ENCODE data around the gene NPHP4. TPM values are rescaled to one million over a fixed set of nuclear protein-coding genes. Genes with fewer than 3 reads are reported as not detected.

NPHP4 gene
- total RNA-seq, 2 donors from 2014 or later = 11.4 to 32.2 TPM

GRCh38 chr1:5858844-5859407 lies 133.3 kb downstream of the NPHP4 start:
- Histone ChIP-seq H3K27ac (no peak overlapping the region), H3K36me3 (no peaks in the 10 kb centered on the region), H3K4me1 (replicated peaks) (no peaks in the 10 kb centered on the region), H3K27me3 (replicated peaks; ENCODE audit: insufficient read depth) (no peaks in the 10 kb centered on the region), H3K4me3 (no peak overlapping the region), H3K9me3 (no peaks in the 10 kb centered on the region)
- TF ChIP-seq CTCF (IDR thresholded peaks at IDR 0.05) (no peak), POLR2A (IDR thresholded peaks at IDR 0.05) (no peak), POLR2AphosphoS5 (IDR thresholded peaks at IDR 0.05) (no peak)
- WGBS = 88% methylated on average over 16 of the region's 25 CpGs
- DNase-seq (ENCODE audit: low spot score) = no peak
- intact Hi-C loops (cut with DNase I) = no loop called here

- Histone ChIP-seq H3K4me1 (replicated peaks) (no peaks in the 10 kb centered on the region), H3K4me3 (no peak overlapping the region), H3K36me3 (no peaks in the 10 kb centered on the region), H3K27me3 (replicated peaks; ENCODE audit: insufficient read depth) (no peaks in the 10 kb centered on the region), H3K9me3 (no peaks in the 10 kb centered on the region), H3K27ac (no peak overlapping the region)
- TF ChIP-seq POLR2A (IDR thresholded peaks at IDR 0.05) (no peak), CTCF (IDR thresholded peaks at IDR 0.05) (no peak), POLR2AphosphoS5 (IDR thresholded peaks at IDR 0.05) (no peak)
- 92% methylated on average over 19 of the region's 19 CpGs for WGBS
- DNase-seq (ENCODE audit: low spot score) = no peak
- intact Hi-C loops (cut with DNase I) = no loop called here
These were observed 134.0 kb downstream of the NPHP4 start for GRCh38 chr1:5858246-5858645.

DNA sequence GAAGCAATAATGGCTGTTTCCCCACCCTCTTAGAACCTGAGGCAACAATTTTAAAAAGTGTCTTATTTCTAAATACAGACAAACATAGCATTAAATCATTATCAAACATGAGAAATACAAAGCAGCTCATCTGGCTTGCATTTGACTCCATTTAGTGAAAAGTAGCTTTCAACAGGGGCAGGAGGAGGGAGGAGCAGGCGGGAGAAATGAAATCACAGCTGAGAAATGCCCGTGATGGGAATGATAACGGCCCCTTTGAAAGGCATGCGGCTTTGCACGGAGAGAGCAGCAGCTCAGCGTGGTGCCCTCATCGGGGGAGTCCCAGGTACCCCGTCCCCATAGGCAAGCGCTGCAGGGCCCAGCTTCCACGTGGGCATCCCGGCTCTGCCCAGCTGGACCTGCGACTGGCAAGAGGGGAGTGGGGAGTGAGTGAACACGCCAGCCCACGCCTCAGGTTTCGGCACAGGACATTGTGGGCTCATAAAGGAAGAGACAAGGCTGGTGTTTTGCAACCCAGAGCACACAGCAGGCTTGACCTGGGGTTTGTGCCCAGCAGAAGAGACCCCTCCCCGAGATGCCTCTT lies 134.6 kb downstream of the NPHP4 start:
- intact Hi-C loops (cut with DNase I) = no loop called here
- Histone ChIP-seq H3K27ac (no peak overlapping the region), H3K4me1 (replicated peaks) (no peaks in the 10 kb centered on the region), H3K4me3 (no peak overlapping the region), H3K36me3 (no peaks in the 10 kb centered on the region), H3K9me3 (no peaks in the 10 kb centered on the region), H3K27me3 (replicated peaks; ENCODE audit: insufficient read depth) (no peaks in the 10 kb centered on the region)
- TF ChIP-seq POLR2A (IDR thresholded peaks at IDR 0.05) (no peak), POLR2AphosphoS5 (IDR thresholded peaks at IDR 0.05) (no peak), CTCF (IDR thresholded peaks at IDR 0.05) (no peak)
- DNase-seq (ENCODE audit: low spot score) = no peak
- WGBS = 31% methylated on average over 13 of the region's 16 CpGs

GRCh38 chr1:5857011-5857410 lies 135.2 kb downstream of the NPHP4 start:
- no peak for TF ChIP-seq CTCF (IDR thresholded peaks at IDR 0.05)
- no peak for TF ChIP-seq POLR2A (IDR thresholded peaks at IDR 0.05)
- no peak for TF ChIP-seq POLR2AphosphoS5 (IDR thresholded peaks at IDR 0.05)
- Histone ChIP-seq H3K4me1 (replicated peaks) (no peaks in the 10 kb centered on the region), H3K9me3 (no peaks in the 10 kb centered on the region), H3K27me3 (replicated peaks; ENCODE audit: insufficient read depth) (no peaks in the 10 kb centered on the region), H3K27ac (no peak overlapping the region), H3K4me3 (no peak overlapping the region), H3K36me3 (no peaks in the 10 kb centered on the region)
- no peak for DNase-seq (ENCODE audit: low spot score)
- WGBS = 91% methylated on average over 17 of the region's 17 CpGs
- intact Hi-C loops (cut with DNase I) = no loop called here

- intact Hi-C loops (cut with DNase I) = no loop called here
- no peak for DNase-seq (ENCODE audit: low spot score)
- Histone ChIP-seq H3K36me3 (no peaks in the 10 kb centered on the region), H3K9me3 (no peaks in the 10 kb centered on the region), H3K27me3 (replicated peaks; ENCODE audit: insufficient read depth) (no peaks in the 10 kb centered on the region), H3K4me1 (replicated peaks) (no peaks in the 10 kb centered on the region), H3K4me3 (no peak overlapping the region), H3K27ac (no peak overlapping the region)
- WGBS = 80% methylated on average over 16 of the region's 16 CpGs
- TF ChIP-seq CTCF (IDR thresholded peaks at IDR 0.05) = no peak
- no peak for TF ChIP-seq POLR2A (IDR thresholded peaks at IDR 0.05)
- no peak for TF ChIP-seq POLR2AphosphoS5 (IDR thresholded peaks at IDR 0.05)
These were observed 135.9 kb downstream of the NPHP4 start for GRCh38 chr1:5856246-5856815.
